ENCODE data around the gene WWOX. TPM values are rescaled to one million over a fixed set of nuclear protein-coding genes. Genes with fewer than 3 reads are reported as not detected.

WWOX gene
- total RNA-seq, 4 donors from 2014 or later, result 21.4 to 55.6 (median 33.2) TPM

GRCh38 chr16:78553268-78554039 lies 454.0 kb downstream of the WWOX start:
- no peak for ATAC-seq (ENCODE audit: low FRiP score)
- DNase-seq (ENCODE audit: low spot score), result no peak
- TF ChIP-seq CTCF (IDR thresholded peaks at IDR 0.05), result no peak

GRCh38 chr16:78556421-78556820 lies 457.0 kb downstream of the WWOX start:
- ATAC-seq (ENCODE audit: low FRiP score), result no peak
- TF ChIP-seq CTCF (IDR thresholded peaks at IDR 0.05), result no peak
- no peak for DNase-seq (ENCODE audit: low spot score)

GRCh38 chr16:78560997-78561396 lies 461.5 kb downstream of the WWOX start:
- ATAC-seq (ENCODE audit: low FRiP score), result no peak
- TF ChIP-seq CTCF (IDR thresholded peaks at IDR 0.05), result no peak
- DNase-seq (ENCODE audit: low spot score), result no peak

GRCh38 chr16:78562111-78562510 lies 462.7 kb downstream of the WWOX start:
- TF ChIP-seq CTCF (IDR thresholded peaks at IDR 0.05), result no peak
- DNase-seq (ENCODE audit: low spot score), result no peak
- ATAC-seq (ENCODE audit: low FRiP score), result no peak

GRCh38 chr16:78562650-78563049 lies 463.2 kb downstream of the WWOX start:
- ATAC-seq (ENCODE audit: low FRiP score) (no peak), DNase-seq (ENCODE audit: low spot score) (no peak)
- no peak for TF ChIP-seq CTCF (IDR thresholded peaks at IDR 0.05)

- ATAC-seq (ENCODE audit: low FRiP score) (no peak), DNase-seq (ENCODE audit: low spot score) (no peak)
- no peak for TF ChIP-seq CTCF (IDR thresholded peaks at IDR 0.05)
Measured at GRCh38 chr16:78563905-78564304, 464.5 kb downstream of the WWOX start.

GRCh38 chr16:78566397-78567073 lies 467.1 kb downstream of the WWOX start:
- ATAC-seq (ENCODE audit: low FRiP score) (no peak), DNase-seq (ENCODE audit: low spot score) (no peak)
- no peak for TF ChIP-seq CTCF (IDR thresholded peaks at IDR 0.05)
